ENCODE results near the gene RPL18A. TPM values are rescaled to one million over a fixed set of nuclear protein-coding genes. Genes with fewer than 3 reads are reported as not detected.

Gene RPL18A
- total and polyA plus RNA-seq, 2 of the 13 experiments (the other 11 are each of a cell fraction or from before 2014, with no cell fraction given) = 1,471 to 2,004 TPM

DNA sequence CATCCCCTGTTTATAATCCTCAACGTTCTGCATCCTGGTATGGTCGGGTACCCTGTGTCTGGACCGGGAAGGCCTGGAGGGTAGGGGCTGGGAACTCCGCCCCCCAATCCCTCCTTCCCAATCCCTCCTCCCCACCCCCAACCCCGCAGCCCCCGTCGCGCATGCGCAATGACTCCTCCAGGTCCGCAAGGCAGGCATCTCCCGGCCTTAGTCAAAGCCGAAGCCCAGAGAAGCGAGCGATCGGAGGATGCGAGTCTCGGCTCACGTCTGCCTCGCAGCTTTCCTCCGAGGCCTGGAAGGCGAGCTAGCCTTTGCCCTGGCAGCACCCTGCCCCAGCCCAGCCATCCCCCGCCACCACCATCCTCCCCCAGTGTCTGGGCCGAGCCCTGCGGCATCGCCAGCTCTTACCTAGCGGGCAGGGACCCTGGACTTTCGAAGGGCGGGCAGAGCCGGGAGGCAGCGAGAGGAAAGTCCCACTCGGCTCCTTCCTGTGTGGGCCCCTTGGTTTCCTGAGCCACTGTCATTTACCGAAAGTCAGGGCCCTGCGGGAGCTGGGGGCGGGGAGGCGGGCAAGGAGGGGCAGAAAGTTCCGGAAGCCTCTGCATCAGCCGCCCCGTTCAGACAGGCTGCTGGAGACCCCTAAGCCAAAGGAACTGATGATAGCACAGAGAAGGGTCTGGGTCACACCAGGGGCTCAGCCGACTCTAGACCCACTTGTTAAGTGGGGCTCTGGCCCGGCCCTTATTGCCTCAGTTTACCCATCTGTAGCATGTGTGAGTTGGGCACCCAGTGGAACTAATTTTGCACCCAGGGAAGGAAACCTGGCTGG lies 12.0 kb upstream of the RPL18A start, which contains the start of gene JAK3 (continued):
- TF ChIP-seq ETS1 (CRISPR knock-in tag; IDR thresholded peaks at IDR 0.05) = no peak
- no peak for TF ChIP-seq SUZ12 (IDR thresholded peaks at IDR 0.05; ENCODE audit: low read depth, low read length)
- no peak for TF ChIP-seq SSRP1 (CRISPR knock-in tag; IDR thresholded peaks at IDR 0.05)
- peak; percentile 20; the same call in 1 of the 2 replicates for TF ChIP-seq TFDP1 (CRISPR knock-in tag; IDR thresholded peaks at IDR 0.05; ENCODE audit: borderline replicate concordance)
- peak; percentile 79 for TF ChIP-seq UBTF (CRISPR knock-in tag; IDR thresholded peaks at IDR 0.05)
- TF ChIP-seq FOXK1 (CRISPR knock-in tag; IDR thresholded peaks at IDR 0.05; ENCODE audit: borderline replicate concordance, low read depth) = no peak
- no peak for TF ChIP-seq ZBTB7A (CRISPR knock-in tag; IDR thresholded peaks at IDR 0.05)
- no peak for TF ChIP-seq HNF1A (IDR thresholded peaks at IDR 0.05; ENCODE audit: low read depth)
- 0 out of 2 replicates have a peak, but pooled peaks have one; percentile 45 for TF ChIP-seq HNF1A (CRISPR knock-in tag; IDR thresholded peaks at IDR 0.05; ENCODE audit: borderline replicate concordance)
- TF ChIP-seq ZNF280B (CRISPR knock-in tag; IDR thresholded peaks at IDR 0.05; ENCODE audit: borderline replicate concordance) = no peak
- no peak for TF ChIP-seq NFE2L1 (CRISPR knock-in tag; IDR thresholded peaks at IDR 0.05; ENCODE audit: borderline replicate concordance)
- no peak for TF ChIP-seq ZNF749 (CRISPR knock-in tag; IDR thresholded peaks at IDR 0.05; ENCODE audit: borderline replicate concordance)
- TF ChIP-seq, protein P1, sequence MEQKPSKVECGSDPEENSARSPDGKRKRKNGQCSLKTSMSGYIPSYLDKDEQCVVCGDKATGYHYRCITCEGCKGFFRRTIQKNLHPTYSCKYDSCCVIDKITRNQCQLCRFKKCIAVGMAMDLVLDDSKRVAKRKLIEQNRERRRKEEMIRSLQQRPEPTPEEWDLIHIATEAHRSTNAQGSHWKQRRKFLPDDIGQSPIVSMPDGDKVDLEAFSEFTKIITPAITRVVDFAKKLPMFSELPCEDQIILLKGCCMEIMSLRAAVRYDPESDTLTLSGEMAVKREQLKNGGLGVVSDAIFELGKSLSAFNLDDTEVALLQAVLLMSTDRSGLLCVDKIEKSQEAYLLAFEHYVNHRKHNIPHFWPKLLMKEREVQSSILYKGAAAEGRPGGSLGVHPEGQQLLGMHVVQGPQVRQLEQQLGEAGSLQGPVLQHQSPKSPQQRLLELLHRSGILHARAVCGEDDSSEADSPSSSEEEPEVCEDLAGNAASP (CRISPR knock-in tag; IDR thresholded peaks at IDR 0.05; ENCODE audit: borderline replicate concordance) = 0 out of 2 replicates have a peak, but pooled peaks have one; percentile 22
- no peak for TF ChIP-seq NFIB (CRISPR knock-in tag; IDR thresholded peaks at IDR 0.05; ENCODE audit: borderline replicate concordance)
- no peak for TF ChIP-seq ZNF616 (CRISPR knock-in tag; IDR thresholded peaks at IDR 0.05; ENCODE audit: low read depth)
- TF ChIP-seq RAD51 (IDR thresholded peaks at IDR 0.05; ENCODE audit: borderline replicate concordance) = no peak

Data from HepG2 (cell line).